Subcutaneous abdominal adipose tissue (tissue), 5 donors: Measurements from ENCODE around the gene PDE8A.

Source experiments
- H3K27ac ChIP-seq: one replicate; pipeline ENCODE4 v1.7.0; 2013; ENCODE audit warnings: low read depth, mild to moderate bottlenecking, inconsistent platforms, low read length, moderate library complexity
- H3K27me3 ChIP-seq, 5 donors: one replicate each; pipeline ENCODE4 v1.7.0; 2013; ENCODE audit warnings: low read length in 5 of 5, inconsistent platforms in 1 of 5; ENCODE audit not compliant: control insufficient read depth in 5 of 5, insufficient read depth in 4 of 5
- H3K36me3 ChIP-seq, 5 donors: one replicate each; pipeline ENCODE4 v1.7.0; 2013; ENCODE audit warnings: low read length in 5 of 5; ENCODE audit not compliant: control insufficient read depth in 5 of 5, insufficient read depth in 5 of 5
- H3K4me1 ChIP-seq, 5 donors: one replicate each; pipeline ENCODE4 v1.7.0; 2013; ENCODE audit warnings: low read length in 5 of 5, mild to moderate bottlenecking in 3 of 5, moderate library complexity in 1 of 5; ENCODE audit not compliant: control insufficient read depth in 5 of 5, insufficient read depth in 5 of 5
- H3K4me3 ChIP-seq, 5 donors: one replicate each; pipeline ENCODE4 v1.7.0; 2013; ENCODE audit warnings: low read length in 5 of 5, low read depth in 1 of 5
- H3K9ac ChIP-seq, 5 donors: one replicate each; pipeline ENCODE4 v1.7.0; 2013; ENCODE audit warnings: low read length in 5 of 5, mild to moderate bottlenecking in 4 of 5, moderate library complexity in 3 of 5
- H3K9me3 ChIP-seq, 5 donors: one replicate each; pipeline ENCODE4 v1.7.0; 2013; ENCODE audit warnings: low read length in 5 of 5; ENCODE audit not compliant: control insufficient read depth in 5 of 5
- donor health status: healthy.
- donor health status: healthy.
- donor health status: healthy.
- donor health status: healthy.
- donor health status: healthy.

Gene PDE8A

GRCh38 chr15:85019815-85020590 is 38.3 kb downstream of the PDE8A start:
- Histone ChIP-seq H3K27ac (no peak overlapping the region), H3K4me1 (peaks cover 0 to 12% (median 9%) of the 10 kb centered on the region in 5 donors)

GRCh38 chr15:85021409-85021808 is 39.8 kb downstream of the PDE8A start:
- Histone ChIP-seq H3K4me1 (peaks cover 7 to 25% (median 22%) of the 10 kb centered on the region in 5 donors), H3K9ac (no peak overlapping the region), H3K27ac (no peak overlapping the region), H3K4me3 (no peak overlapping the region), H3K9me3 (no peaks in the 10 kb centered on the region), H3K36me3 (no peaks in the 10 kb centered on the region), H3K27me3 (no peaks in the 10 kb centered on the region)

More at GRCh38 chr15:85019815-85020590, 38.3 kb downstream of the PDE8A start:
- Histone ChIP-seq H3K9me3 (no peaks in the 10 kb centered on the region), H3K36me3 (no peaks in the 10 kb centered on the region), H3K4me3 (no peak overlapping the region), H3K27me3 (no peaks in the 10 kb centered on the region), H3K9ac (peak overlapping the region in 1 of 5 donors; percentile 33)

- H3K4me1 ChIP-seq: peaks cover 7 to 37% (median 34%) of the 10 kb centered on the region in 5 donors
- no peak overlapping the region for H3K9ac ChIP-seq
- no peaks in the 10 kb centered on the region for H3K9me3 ChIP-seq
- no peaks in the 10 kb centered on the region for H3K27me3 ChIP-seq
- H3K27ac ChIP-seq: no peak overlapping the region
- no peak overlapping the region for H3K4me3 ChIP-seq
- H3K36me3 ChIP-seq: no peaks in the 10 kb centered on the region
Measured at GRCh38 chr15:85022860-85023403, 41.3 kb downstream of the PDE8A start.

GRCh38 chr15:85024003-85024402 is 42.3 kb downstream of the PDE8A start:
- Histone ChIP-seq H3K9ac (no peak overlapping the region), H3K4me3 (no peak overlapping the region), H3K27me3 (no peaks in the 10 kb centered on the region), H3K36me3 (no peaks in the 10 kb centered on the region), H3K4me1 (peaks cover 7 to 37% (median 34%) of the 10 kb centered on the region in 5 donors), H3K27ac (no peak overlapping the region), H3K9me3 (no peaks in the 10 kb centered on the region)

- Histone ChIP-seq H3K27ac (no peak overlapping the region), H3K4me3 (no peak overlapping the region), H3K36me3 (no peaks in the 10 kb centered on the region), H3K9ac (peak overlapping the region in 1 of 5 donors; percentile 27), H3K9me3 (no peaks in the 10 kb centered on the region), H3K27me3 (no peaks in the 10 kb centered on the region), H3K4me1 (peaks cover 7 to 37% (median 34%) of the 10 kb centered on the region in 5 donors)
Measured at GRCh38 chr15:85024509-85025336, 43.1 kb downstream of the PDE8A start.

- Histone ChIP-seq H3K4me1 (peaks cover 7 to 44% (median 39%) of the 10 kb centered on the region in 5 donors), H3K27ac (no peak overlapping the region), H3K27me3 (no peaks in the 10 kb centered on the region), H3K9ac (no peak overlapping the region), H3K9me3 (no peaks in the 10 kb centered on the region), H3K36me3 (no peaks in the 10 kb centered on the region), H3K4me3 (no peak overlapping the region)
Measured at GRCh38 chr15:85025516-85026251, 44.0 kb downstream of the PDE8A start.

- peaks cover 7 to 50% (median 41%) of the 10 kb centered on the region in 5 donors for H3K4me1 ChIP-seq
Measured at GRCh38 chr15:85026304-85027032, 44.8 kb downstream of the PDE8A start.

GRCh38 chr15:85027033-85027380 is 45.4 kb downstream of the PDE8A start:
- Histone ChIP-seq H3K27ac (peak overlapping the region; percentile 62), H3K27me3 (no peaks in the 10 kb centered on the region), H3K9me3 (no peaks in the 10 kb centered on the region), H3K4me3 (no peak overlapping the region), H3K9ac (peak overlapping the region in 2 of 5 donors; percentile 43 to 48), H3K4me1 (peaks cover 7 to 55% (median 43%) of the 10 kb centered on the region in 5 donors), H3K36me3 (no peaks in the 10 kb centered on the region)

More at GRCh38 chr15:85026304-85027032, 44.8 kb downstream of the PDE8A start:
- Histone ChIP-seq H3K27me3 (no peaks in the 10 kb centered on the region), H3K9me3 (no peaks in the 10 kb centered on the region), H3K36me3 (no peaks in the 10 kb centered on the region), H3K4me3 (no peak overlapping the region), H3K27ac (peak overlapping the region; percentile 62), H3K9ac (peak overlapping the region in 2 of 5 donors; percentile 43 to 48)

- Histone ChIP-seq H3K4me3 (no peak overlapping the region), H3K27ac (peak overlapping the region; percentile 62), H3K4me1 (peaks cover 7 to 58% (median 47%) of the 10 kb centered on the region in 5 donors), H3K9ac (peak overlapping the region in 2 of 5 donors; percentile 43 to 48), H3K9me3 (no peaks in the 10 kb centered on the region), H3K36me3 (no peaks in the 10 kb centered on the region), H3K27me3 (no peaks in the 10 kb centered on the region)
Measured at GRCh38 chr15:85027421-85027820, 45.8 kb downstream of the PDE8A start.
